ENCODE results near the gene ZC3H8. TPM values are rescaled to one million over a fixed set of nuclear protein-coding genes. Genes with fewer than 3 reads are reported as not detected.

The ZC3H8 gene
- total RNA-seq, 1 donor from 2014 or later: 7.5 TPM

DNA sequence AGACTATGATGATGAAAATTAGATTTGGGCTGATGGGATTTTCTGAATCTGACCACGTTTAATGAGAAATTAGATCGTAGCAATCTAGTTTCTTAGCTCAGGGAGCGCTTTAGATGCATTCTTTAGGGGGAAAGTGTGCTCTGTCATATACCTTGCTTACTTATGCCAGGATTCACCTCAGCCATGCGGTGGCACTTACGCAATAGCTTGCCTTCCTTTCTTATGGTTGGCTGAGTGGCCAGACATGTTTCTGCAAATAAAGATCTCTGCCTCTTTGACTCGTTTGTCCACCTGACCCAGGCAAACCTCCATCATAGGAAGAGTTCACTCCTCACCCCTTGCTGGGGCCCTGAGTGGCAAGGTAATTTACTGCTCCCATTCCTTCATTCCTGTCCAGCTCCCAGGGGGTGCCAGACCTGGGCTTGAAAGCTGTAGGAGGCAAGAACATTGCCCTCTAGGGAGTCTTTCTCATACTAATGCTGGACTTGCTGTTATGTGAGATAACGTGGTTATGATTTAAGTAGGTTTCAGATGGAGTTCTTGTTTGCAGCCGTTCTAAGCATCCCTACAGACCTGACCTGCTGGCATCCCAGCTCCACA, 59.6 kb downstream of the ZC3H8 start:
- FAIRE-seq: no peak
- Histone ChIP-seq H4K20me1 (ENCODE audit: insufficient read depth, low read length) (no peaks in the 10 kb centered on the region), H3K9me3 (ENCODE audit: insufficient read depth, low read depth, low read length) (no peaks in the 10 kb centered on the region), H3K27me3 (ENCODE audit: insufficient read depth, low read length) (peaks cover 4% of the 10 kb centered on the region), H3K4me3 (ENCODE audit: insufficient read depth, low read depth, low read length) (no peak overlapping the region), H3K4me2 (ENCODE audit: low read length) (no peak overlapping the region), H3K9ac (ENCODE audit: low read length) (no peak overlapping the region), H3K79me2 (ENCODE audit: insufficient read depth, low read length) (no peaks in the 10 kb centered on the region), H3K27ac (ENCODE audit: low read depth, low read length) (no peak overlapping the region), H3K36me3 (ENCODE audit: insufficient read depth, low read length) (no peaks in the 10 kb centered on the region), H3K4me1 (ENCODE audit: insufficient read depth, low read length) (no peaks in the 10 kb centered on the region), H2AFZ (ENCODE audit: low read depth, low read length) (no peak overlapping the region)
- DNase-seq (ENCODE audit: low read depth): no peak
- TF ChIP-seq EZH2 (IDR thresholded peaks at IDR 0.05; ENCODE audit: insufficient read depth, low read length): no peak
- TF ChIP-seq, protein P1, sequence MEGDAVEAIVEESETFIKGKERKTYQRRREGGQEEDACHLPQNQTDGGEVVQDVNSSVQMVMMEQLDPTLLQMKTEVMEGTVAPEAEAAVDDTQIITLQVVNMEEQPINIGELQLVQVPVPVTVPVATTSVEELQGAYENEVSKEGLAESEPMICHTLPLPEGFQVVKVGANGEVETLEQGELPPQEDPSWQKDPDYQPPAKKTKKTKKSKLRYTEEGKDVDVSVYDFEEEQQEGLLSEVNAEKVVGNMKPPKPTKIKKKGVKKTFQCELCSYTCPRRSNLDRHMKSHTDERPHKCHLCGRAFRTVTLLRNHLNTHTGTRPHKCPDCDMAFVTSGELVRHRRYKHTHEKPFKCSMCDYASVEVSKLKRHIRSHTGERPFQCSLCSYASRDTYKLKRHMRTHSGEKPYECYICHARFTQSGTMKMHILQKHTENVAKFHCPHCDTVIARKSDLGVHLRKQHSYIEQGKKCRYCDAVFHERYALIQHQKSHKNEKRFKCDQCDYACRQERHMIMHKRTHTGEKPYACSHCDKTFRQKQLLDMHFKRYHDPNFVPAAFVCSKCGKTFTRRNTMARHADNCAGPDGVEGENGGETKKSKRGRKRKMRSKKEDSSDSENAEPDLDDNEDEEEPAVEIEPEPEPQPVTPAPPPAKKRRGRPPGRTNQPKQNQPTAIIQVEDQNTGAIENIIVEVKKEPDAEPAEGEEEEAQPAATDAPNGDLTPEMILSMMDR (IDR thresholded peaks at IDR 0.05; ENCODE audit: insufficient read depth, low read depth, low read length): no peak
- peaks cover 10% of the 10 kb centered on the region for H3K27me3 Mint-ChIP-seq (ENCODE audit: low read depth, unreplicated experiment)
- no peaks in the 10 kb centered on the region for H3K4me1 Mint-ChIP-seq (ENCODE audit: low read depth, unreplicated experiment)
- no peak overlapping the region for H3K27ac Mint-ChIP-seq (ENCODE audit: unreplicated experiment)
- H3K9me3 Mint-ChIP-seq (ENCODE audit: unreplicated experiment): peaks cover 2% of the 10 kb centered on the region
- no peaks in the 10 kb centered on the region for H3K36me3 Mint-ChIP-seq (ENCODE audit: low read depth, unreplicated experiment)
- no peak overlapping the region for H3K4me3 Mint-ChIP-seq (ENCODE audit: unreplicated experiment)

DNA sequence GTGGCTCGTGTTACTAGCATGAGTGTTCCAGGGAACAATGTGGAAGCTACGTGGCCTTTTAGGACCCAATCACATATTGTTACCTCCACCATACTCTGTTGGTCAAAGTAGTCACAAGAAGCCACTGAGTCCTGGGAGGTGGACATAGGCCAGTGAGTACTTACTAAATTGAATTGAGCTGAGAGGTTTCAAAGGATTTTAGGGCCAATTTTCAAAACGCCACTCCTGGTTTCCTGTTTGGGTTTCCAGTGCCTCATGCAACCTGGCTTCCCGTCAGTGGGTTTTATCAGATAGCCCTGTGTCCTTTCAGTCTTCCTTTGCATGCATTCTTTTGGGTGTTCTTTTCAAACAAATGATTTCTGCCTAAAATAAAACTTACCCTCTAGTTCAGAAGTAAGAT, 60.4 kb downstream of the ZC3H8 start:
- Histone ChIP-seq H3K4me2 (ENCODE audit: low read length) (no peak overlapping the region), H2AFZ (ENCODE audit: low read depth, low read length) (no peak overlapping the region), H4K20me1 (ENCODE audit: insufficient read depth, low read length) (no peaks in the 10 kb centered on the region), H3K9ac (ENCODE audit: low read length) (no peak overlapping the region), H3K36me3 (ENCODE audit: insufficient read depth, low read length) (no peaks in the 10 kb centered on the region), H3K79me2 (ENCODE audit: insufficient read depth, low read length) (no peaks in the 10 kb centered on the region), H3K4me1 (ENCODE audit: insufficient read depth, low read length) (no peaks in the 10 kb centered on the region), H3K27me3 (ENCODE audit: insufficient read depth, low read length) (peaks cover 4% of the 10 kb centered on the region), H3K9me3 (ENCODE audit: insufficient read depth, low read depth, low read length) (no peaks in the 10 kb centered on the region), H3K27ac (ENCODE audit: low read depth, low read length) (no peak overlapping the region), H3K4me3 (ENCODE audit: insufficient read depth, low read depth, low read length) (no peak overlapping the region)
- Mint-ChIP-seq H3K27ac (ENCODE audit: unreplicated experiment) (no peak overlapping the region), H3K4me1 (ENCODE audit: low read depth, unreplicated experiment) (no peaks in the 10 kb centered on the region), H3K36me3 (ENCODE audit: low read depth, unreplicated experiment) (no peaks in the 10 kb centered on the region), H3K27me3 (ENCODE audit: low read depth, unreplicated experiment) (peaks cover 10% of the 10 kb centered on the region), H3K4me3 (ENCODE audit: unreplicated experiment) (no peak overlapping the region), H3K9me3 (ENCODE audit: unreplicated experiment) (peaks cover 2% of the 10 kb centered on the region)
- TF ChIP-seq, protein P1 (IDR thresholded peaks at IDR 0.05; ENCODE audit: insufficient read depth, low read depth, low read length): no peak
- no peak for TF ChIP-seq EZH2 (IDR thresholded peaks at IDR 0.05; ENCODE audit: insufficient read depth, low read length)
- DNase-seq (ENCODE audit: low read depth) (no peak), FAIRE-seq (no peak)

DNA sequence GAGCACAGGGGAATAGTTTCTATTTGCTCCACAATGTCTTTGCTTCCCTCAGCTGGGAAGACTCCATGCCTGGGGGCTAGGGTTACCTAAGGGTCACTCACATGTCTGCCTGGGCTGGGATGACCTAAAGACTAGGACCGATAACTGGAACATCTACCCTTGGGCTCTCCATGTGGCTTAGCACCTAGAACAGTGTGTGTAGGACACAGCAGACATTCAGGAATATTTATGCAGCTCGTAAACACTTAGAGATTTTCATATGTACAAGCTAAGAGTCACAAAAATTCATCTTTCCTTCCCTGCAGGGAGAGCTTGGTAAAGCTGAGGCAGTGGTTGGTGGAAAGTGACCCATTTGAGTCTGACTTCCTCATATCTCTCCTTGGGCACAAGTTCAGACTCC, 60.8 kb downstream of the ZC3H8 start:
- H3K4me1 Mint-ChIP-seq (ENCODE audit: low read depth, unreplicated experiment): no peaks in the 10 kb centered on the region
- no peaks in the 10 kb centered on the region for H4K20me1 ChIP-seq (ENCODE audit: insufficient read depth, low read length)
- TF ChIP-seq, protein P1 (IDR thresholded peaks at IDR 0.05; ENCODE audit: insufficient read depth, low read depth, low read length): no peak
- TF ChIP-seq EZH2 (IDR thresholded peaks at IDR 0.05; ENCODE audit: insufficient read depth, low read length): no peak
- H3K9ac ChIP-seq (ENCODE audit: low read length): no peak overlapping the region
- H3K4me3 Mint-ChIP-seq (ENCODE audit: unreplicated experiment): no peak overlapping the region
- no peak overlapping the region for H2AFZ ChIP-seq (ENCODE audit: low read depth, low read length)
- no peaks in the 10 kb centered on the region for H3K4me1 ChIP-seq (ENCODE audit: insufficient read depth, low read length)
- H3K4me3 ChIP-seq (ENCODE audit: insufficient read depth, low read depth, low read length): no peak overlapping the region
- H3K79me2 ChIP-seq (ENCODE audit: insufficient read depth, low read length): no peaks in the 10 kb centered on the region
- no peaks in the 10 kb centered on the region for H3K36me3 ChIP-seq (ENCODE audit: insufficient read depth, low read length)
- no peak overlapping the region for H3K4me2 ChIP-seq (ENCODE audit: low read length)
- H3K27ac Mint-ChIP-seq (ENCODE audit: unreplicated experiment): no peak overlapping the region
- H3K27ac ChIP-seq (ENCODE audit: low read depth, low read length): no peak overlapping the region
- H3K9me3 Mint-ChIP-seq (ENCODE audit: unreplicated experiment): peaks cover 2% of the 10 kb centered on the region
- peaks cover 10% of the 10 kb centered on the region for H3K27me3 Mint-ChIP-seq (ENCODE audit: low read depth, unreplicated experiment)
- FAIRE-seq (no peak), DNase-seq (ENCODE audit: low read depth) (no peak)
- peaks cover 4% of the 10 kb centered on the region for H3K27me3 ChIP-seq (ENCODE audit: insufficient read depth, low read length)
- no peaks in the 10 kb centered on the region for H3K36me3 Mint-ChIP-seq (ENCODE audit: low read depth, unreplicated experiment)
- H3K9me3 ChIP-seq (ENCODE audit: insufficient read depth, low read depth, low read length): no peaks in the 10 kb centered on the region

Measured in astrocyte (in vitro differentiated cells and primary cell).